HG03432 (cell line): ENCODE results near the gene B3GALNT2.

Experiments
- ATAC-seq: cut with Tn5 transposase; IDR thresholded peaks from one replicate; pipeline ENCODE4 v1.9.1; 2021; ENCODE audit warnings: mild to moderate bottlenecking, moderate library complexity; ENCODE audit not compliant: unreplicated experiment

The B3GALNT2 gene

GRCh38 chr1:235455823-235456222 is 48.4 kb downstream of the B3GALNT2 start:
- no peak for ATAC-seq

DNA sequence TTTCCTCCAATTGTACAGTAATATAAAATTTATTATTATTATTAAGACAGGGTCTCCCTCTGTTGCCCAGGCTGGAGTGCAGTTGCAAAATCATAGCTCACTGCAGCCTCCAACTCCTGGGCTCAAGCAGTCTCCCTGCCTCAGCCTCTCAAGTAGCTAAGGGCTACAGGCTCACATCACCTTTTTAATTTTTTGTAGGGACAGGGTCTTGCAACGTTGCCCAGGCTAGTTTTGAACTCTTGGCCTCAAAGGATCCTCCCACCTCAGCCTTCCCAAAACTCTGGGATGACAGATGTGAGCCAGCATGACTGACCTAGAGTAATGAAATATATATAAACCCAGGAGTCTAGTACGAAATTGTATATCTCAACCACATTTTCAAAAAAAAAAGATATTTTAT is 49.2 kb downstream of the B3GALNT2 start:
- no peak for ATAC-seq

- ATAC-seq: no peak
Measured at GRCh38 chr1:235454021-235454420, 50.2 kb downstream of the B3GALNT2 start.

DNA sequence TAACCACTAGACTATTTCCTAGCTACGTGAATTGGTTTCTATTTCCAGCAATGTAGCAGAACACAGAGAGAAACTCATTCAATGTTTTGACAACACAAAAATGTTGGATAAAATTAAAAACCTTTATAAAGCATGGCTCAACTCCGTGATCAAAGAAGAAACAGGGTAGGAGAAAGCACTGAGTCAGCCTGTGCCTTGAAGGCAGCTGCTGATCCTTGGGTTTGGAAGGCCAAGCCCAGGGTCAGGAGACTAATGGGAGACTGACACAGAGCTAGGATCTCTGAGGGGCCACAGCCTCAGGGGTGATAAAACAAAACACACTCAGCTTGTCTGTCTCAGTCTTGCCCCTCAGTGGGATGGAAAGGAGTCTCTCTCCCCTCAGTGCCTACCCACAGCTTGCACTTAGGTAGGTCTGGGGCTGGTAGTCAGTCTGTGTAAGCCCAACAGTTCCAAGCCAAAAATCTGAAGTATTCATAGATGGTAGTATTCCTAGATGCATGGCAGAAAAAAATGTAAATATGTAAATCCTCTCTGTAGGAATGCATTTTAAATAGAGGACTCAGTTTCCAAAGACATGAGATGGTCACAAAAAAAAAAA is 53.3 kb downstream of the B3GALNT2 start:
- no peak for ATAC-seq

GRCh38 chr1:235450433-235450832 is 53.8 kb downstream of the B3GALNT2 start:
- no peak for ATAC-seq

GRCh38 chr1:235448616-235449015 is 55.6 kb downstream of the B3GALNT2 start:
- ATAC-seq: no peak

- no peak for ATAC-seq
Measured at GRCh38 chr1:235442788-235443429, 61.3 kb downstream of the B3GALNT2 start.

- no peak for ATAC-seq
Measured at GRCh38 chr1:235441159-235441685, 63.0 kb downstream of the B3GALNT2 start.

- no peak for ATAC-seq
Measured at GRCh38 chr1:235434001-235434400, 70.3 kb downstream of the B3GALNT2 start.

GRCh38 chr1:235430991-235431390 is 73.3 kb downstream of the B3GALNT2 start:
- ATAC-seq: no peak

- ATAC-seq: no peak
Measured at GRCh38 chr1:235429143-235429542, 75.1 kb downstream of the B3GALNT2 start.

- no peak for ATAC-seq
Measured at GRCh38 chr1:235427447-235427846, 76.8 kb downstream of the B3GALNT2 start.

DNA sequence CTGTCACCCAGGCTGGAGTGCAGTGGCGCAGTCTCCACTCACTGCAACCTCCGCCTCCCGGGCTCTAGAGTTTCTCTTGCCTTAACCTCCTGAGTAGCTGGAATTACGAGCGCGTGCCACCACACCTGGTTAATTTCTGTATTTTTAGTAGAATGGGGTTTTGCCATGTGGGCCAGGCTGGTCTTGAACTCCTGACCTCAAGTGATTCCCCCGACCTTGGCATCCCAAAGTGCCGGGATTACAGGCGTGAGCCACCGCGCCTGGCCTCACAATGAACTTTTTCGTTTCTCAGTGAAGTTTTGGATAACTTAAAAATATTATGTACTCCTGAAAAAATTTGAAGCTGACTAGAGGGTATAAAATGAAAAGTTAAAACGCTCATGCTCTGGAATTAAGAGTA is 77.6 kb downstream of the B3GALNT2 start:
- no peak for ATAC-seq

GRCh38 chr1:235426143-235426542 is 78.1 kb downstream of the B3GALNT2 start:
- no peak for ATAC-seq

GRCh38 chr1:235425357-235425756 is 78.9 kb downstream of the B3GALNT2 start:
- no peak for ATAC-seq

DNA sequence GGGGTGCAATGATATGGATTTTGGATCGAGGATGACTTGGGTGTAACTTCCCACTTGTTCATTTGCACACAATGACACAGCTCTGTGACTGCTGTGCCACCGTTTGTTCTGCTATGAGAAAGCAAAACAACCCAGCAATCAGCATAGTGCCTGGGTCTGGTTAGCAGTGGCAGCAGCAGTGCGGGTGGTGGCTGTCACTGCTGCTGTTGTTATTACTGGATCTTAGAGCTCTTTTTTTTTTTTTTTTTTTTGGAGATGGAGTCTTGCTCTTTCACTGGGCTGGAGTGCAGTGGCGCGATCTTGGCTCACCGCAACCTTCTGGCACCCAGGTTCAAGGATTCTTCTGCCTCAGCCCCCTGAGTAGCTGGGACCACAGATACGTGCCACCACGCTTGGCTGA is 80.2 kb downstream of the B3GALNT2 start:
- ATAC-seq: no peak

DNA sequence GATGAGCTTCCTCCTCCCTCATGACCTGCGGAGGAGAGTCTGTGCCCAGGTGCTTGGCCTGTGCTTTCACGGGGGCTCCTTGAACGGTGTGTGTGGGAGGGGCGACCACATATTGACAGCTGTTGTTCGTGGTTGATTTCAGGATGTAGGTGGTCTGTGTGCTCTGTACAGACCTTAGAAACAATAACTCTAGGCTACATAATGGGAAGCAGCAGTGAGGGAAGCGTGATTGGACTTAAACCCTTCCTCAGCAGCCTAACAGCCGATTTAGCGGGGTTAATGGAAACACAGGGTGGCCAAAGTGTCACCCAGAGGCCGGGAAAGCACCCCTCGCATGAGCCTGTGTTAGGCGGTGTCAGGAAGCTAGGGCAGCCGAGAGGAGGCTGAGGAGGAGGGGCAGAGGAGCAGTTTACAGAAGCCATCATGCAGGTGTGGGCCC is 81.0 kb downstream of the B3GALNT2 start:
- ATAC-seq: peak; percentile 82

GRCh38 chr1:235421751-235422150 is 82.5 kb downstream of the B3GALNT2 start:
- ATAC-seq: no peak

GRCh38 chr1:235417086-235417697 is 87.1 kb downstream of the B3GALNT2 start:
- no peak for ATAC-seq

DNA sequence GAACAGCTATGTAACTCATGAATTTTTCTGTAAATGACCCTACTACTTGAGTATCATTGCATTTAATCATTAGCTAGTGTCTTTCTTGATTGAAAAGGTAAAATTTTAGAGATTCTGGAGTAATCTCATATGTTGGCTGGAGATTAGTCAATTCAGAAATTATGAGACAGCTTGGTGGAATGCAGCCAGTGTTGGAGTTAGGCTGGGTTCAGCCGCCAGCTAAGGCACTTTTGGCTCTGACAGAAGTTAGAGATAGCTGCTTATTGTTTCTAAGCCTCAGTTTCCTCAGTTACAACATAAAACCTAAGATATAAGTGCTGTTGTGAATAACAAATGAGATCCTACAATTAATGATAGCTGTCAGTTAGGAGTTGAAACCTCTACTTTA is 87.6 kb downstream of the B3GALNT2 start:
- ATAC-seq: no peak

GRCh38 chr1:235415008-235415904 is 89.0 kb downstream of the B3GALNT2 start:
- ATAC-seq: peak; percentile 86
